ENCODE data around the gene CSTPP1.

CSTPP1 gene

GRCh38 chr11:46999217-46999616 is 62.7 kb downstream of the CSTPP1 start:
- DNase-seq, result no peak

- no peak for DNase-seq
Measured at GRCh38 chr11:47000033-47000432, 63.5 kb downstream of the CSTPP1 start.

GRCh38 chr11:47001781-47002181 is 65.2 kb downstream of the CSTPP1 start:
- DNase-seq, result no peak

GRCh38 chr11:47002390-47002789 is 65.8 kb downstream of the CSTPP1 start:
- no peak for DNase-seq

- DNase-seq, result no peak
Measured at GRCh38 chr11:47003180-47003877, 66.8 kb downstream of the CSTPP1 start.

GRCh38 chr11:47004595-47005033 is 68.1 kb downstream of the CSTPP1 start:
- no peak for DNase-seq

- DNase-seq, result no peak
Measured at GRCh38 chr11:47005441-47005840, 68.9 kb downstream of the CSTPP1 start.

- no peak for DNase-seq
Measured at GRCh38 chr11:47007579-47007978, 71.0 kb downstream of the CSTPP1 start.

- DNase-seq, result no peak
Measured at GRCh38 chr11:47010179-47010578, 73.6 kb downstream of the CSTPP1 start.

GRCh38 chr11:47014097-47014496 is 77.5 kb downstream of the CSTPP1 start:
- no peak for DNase-seq

GRCh38 chr11:47018637-47019036 is 82.1 kb downstream of the CSTPP1 start:
- no peak for DNase-seq

GRCh38 chr11:47020793-47021526 is 84.4 kb downstream of the CSTPP1 start:
- no peak for DNase-seq

- no peak for DNase-seq
Measured at GRCh38 chr11:47021527-47021818, 84.9 kb downstream of the CSTPP1 start.

GRCh38 chr11:47021965-47022364 is 85.4 kb downstream of the CSTPP1 start:
- no peak for DNase-seq

- no peak for DNase-seq
Measured at GRCh38 chr11:47028195-47029093, 91.9 kb downstream of the CSTPP1 start.

GRCh38 chr11:47033439-47033838 is 96.9 kb downstream of the CSTPP1 start:
- no peak for DNase-seq

GRCh38 chr11:47034091-47034490 is 97.5 kb downstream of the CSTPP1 start:
- DNase-seq, result no peak

GRCh38 chr11:47035108-47035507 is 98.5 kb downstream of the CSTPP1 start:
- no peak for DNase-seq

- no peak for DNase-seq
Measured at GRCh38 chr11:47044119-47044518, 107.6 kb downstream of the CSTPP1 start.

- DNase-seq, result no peak
Measured at GRCh38 chr11:47047972-47048371, 111.4 kb downstream of the CSTPP1 start.

- DNase-seq, result no peak
Measured at GRCh38 chr11:47050284-47050683, 113.7 kb downstream of the CSTPP1 start.

- DNase-seq, result no peak
Measured at GRCh38 chr11:47051217-47051616, 114.7 kb downstream of the CSTPP1 start.

GRCh38 chr11:47052165-47052564 is 115.6 kb downstream of the CSTPP1 start:
- DNase-seq, result no peak

- DNase-seq, result no peak
Measured at GRCh38 chr11:47052576-47052975, 116.0 kb downstream of the CSTPP1 start.
